Head of caudate nucleus (tissue), 42 donors: Measurements from ENCODE around the gene SEMA3F.

Experiments
- DNase-seq, 42 donors: peaks; one replicate each; pipeline versions ENCODE4 v3.0.0 to v3.0.0-alpha.2; 2020 to 2021; ENCODE audit warnings: mixed read lengths in 7 of 42
- intact Hi-C: fragments of 100-400 bp; cut with DNase I; formaldehyde crosslinking; loops from one replicate; pipeline ENCODE4 v1.15.0; 2022

SEMA3F gene

GRCh38 chr3:50127251-50127691 lies 27.9 kb upstream of the SEMA3F start:
- intact Hi-C loops: no loop called here
- DNase-seq: no peak

DNA sequence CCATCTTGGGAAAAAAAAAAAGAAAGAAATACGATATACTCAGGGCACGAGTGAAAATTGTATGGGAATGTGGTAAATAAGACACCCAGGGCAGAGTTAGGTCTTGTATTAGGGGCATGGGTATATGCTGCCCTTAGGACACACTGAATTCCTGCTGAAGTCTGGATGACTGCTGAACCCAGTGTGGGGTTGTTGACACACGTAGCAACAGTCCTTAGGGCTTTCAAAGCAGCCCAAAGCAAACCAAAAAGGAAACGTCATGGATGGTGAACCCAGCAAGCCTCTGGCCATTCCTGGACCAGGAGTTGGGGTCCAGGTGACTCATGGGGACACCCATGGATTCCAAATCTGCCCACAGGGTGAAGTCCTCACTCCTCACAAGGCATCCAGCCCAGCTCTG lies 27.1 kb upstream of the SEMA3F start:
- DNase-seq: no peak
- intact Hi-C loops: no loop called here

DNA sequence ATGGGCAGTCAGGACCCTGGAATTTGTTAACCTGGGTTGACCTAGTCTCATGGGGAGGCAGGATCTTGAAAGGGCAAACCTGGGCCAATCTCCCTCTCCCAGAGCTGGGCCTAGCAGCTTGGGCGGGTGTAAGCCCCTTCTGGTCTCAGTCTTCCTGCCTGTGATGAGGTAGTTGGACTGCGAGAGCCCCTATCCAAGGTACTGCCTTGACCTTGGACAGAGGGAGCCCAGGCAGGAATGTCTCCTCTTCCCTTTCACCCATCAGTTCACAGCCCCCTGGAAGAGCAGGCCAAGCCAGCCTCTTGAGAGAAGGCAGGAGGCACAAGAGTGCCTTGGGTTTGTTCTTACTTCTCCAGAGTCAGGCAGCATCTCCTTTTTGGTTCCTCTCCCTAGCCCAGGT lies 24.7 kb upstream of the SEMA3F start:
- DNase-seq: no peak
- intact Hi-C loops: no loop called here

GRCh38 chr3:50132421-50133282 lies 22.5 kb upstream of the SEMA3F start:
- intact Hi-C loops: no loop called here
- DNase-seq: peak in 27 of 42 donors; percentile 20 to 80 (median 52)

DNA sequence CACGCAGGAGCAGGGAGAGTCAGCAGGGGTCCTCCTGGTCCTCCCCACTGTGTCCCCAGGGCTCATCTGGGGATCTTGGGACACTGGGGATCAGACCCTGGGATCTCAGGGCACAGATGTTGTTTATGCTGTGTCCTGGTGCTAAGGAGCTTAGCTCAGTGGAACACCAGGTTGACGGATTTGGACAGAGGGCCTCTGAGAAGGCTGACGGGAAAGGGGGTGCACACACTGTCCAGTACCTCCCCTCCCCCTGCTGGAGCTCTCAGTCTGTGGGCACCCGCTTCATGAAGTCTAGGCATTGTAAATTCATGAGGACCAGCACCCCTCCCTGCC lies 21.9 kb upstream of the SEMA3F start:
- DNase-seq: no peak
- intact Hi-C loops: no loop called here

DNA sequence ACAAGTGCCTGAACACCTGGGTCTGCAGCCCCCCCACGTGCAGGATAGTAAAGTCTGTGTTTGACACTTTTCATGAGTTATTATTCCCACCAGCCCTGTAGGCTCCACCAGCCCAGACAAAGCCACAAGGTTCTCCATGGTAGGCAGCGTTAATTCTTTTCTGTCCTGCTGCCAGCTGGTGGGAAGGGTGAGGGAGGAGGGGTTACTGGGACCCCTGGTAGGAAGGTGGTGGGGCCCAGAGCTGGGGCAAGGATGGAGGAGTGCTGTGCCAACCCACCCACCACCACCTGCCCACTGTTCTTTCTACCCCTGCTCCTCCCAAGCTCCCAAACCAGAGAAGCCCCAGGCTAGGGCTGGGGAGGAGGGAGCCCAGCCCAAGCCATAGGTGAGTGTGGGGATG lies 20.8 kb upstream of the SEMA3F start:
- intact Hi-C loops: no loop called here
- DNase-seq: no peak

- intact Hi-C loops: no loop called here
- no peak for DNase-seq
These were observed 19.2 kb upstream of the SEMA3F start for GRCh38 chr3:50135964-50136363.

DNA sequence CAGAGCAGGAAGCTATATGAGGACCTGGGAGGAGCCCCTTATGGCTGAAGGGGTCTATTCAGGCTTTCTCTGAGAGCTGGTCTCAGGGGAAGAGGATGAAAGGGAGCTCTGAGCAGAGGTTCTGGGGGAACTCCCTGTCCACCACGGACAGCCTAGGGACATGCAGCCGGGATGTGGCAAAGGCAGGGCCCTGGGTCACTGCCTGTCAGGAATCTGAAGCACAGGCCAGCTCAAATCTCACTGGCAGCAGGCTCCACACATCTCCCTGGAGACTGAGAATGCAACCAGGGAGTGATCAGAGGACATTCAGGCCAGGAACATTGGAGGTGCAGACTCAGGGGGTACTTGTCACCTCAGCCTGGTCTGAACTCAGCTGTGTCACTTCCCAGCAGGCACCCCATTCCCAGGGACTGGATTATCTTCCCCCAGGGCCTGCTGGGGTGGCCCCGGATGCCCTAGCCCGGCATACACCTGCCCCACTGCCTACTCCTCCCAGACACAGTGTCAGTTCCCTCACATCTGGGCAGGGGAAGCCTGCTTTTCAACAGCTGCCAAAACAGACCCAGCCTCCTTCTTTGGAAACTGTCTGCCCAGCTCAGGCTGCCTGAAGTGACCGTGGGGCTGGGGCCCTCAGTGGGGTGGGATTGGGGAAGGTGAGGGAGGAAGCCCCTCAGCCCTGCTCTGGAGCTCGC lies 18.3 kb upstream of the SEMA3F start:
- intact Hi-C loops: no loop called here
- no peak for DNase-seq

DNA sequence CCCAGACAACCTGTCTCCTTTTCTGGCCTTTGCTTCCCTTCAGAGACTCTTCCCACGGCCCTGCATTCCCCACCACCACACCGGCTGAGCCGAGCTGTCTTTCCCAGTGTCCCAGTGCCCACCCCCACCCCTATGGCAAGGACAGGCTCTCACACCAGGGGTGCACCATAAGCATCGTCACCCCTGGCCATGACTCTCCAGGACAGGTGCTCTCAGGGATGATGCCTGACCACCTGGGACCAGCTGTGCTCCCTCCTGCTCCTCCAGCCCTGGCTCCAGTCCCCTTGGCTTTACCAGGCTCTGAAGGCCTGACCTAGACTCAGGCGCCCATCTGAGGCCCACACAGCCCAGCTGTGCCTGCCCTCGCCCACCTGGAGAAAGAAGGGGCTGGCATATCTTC lies 17.6 kb upstream of the SEMA3F start:
- DNase-seq: no peak
- intact Hi-C loops: no loop called here

DNA sequence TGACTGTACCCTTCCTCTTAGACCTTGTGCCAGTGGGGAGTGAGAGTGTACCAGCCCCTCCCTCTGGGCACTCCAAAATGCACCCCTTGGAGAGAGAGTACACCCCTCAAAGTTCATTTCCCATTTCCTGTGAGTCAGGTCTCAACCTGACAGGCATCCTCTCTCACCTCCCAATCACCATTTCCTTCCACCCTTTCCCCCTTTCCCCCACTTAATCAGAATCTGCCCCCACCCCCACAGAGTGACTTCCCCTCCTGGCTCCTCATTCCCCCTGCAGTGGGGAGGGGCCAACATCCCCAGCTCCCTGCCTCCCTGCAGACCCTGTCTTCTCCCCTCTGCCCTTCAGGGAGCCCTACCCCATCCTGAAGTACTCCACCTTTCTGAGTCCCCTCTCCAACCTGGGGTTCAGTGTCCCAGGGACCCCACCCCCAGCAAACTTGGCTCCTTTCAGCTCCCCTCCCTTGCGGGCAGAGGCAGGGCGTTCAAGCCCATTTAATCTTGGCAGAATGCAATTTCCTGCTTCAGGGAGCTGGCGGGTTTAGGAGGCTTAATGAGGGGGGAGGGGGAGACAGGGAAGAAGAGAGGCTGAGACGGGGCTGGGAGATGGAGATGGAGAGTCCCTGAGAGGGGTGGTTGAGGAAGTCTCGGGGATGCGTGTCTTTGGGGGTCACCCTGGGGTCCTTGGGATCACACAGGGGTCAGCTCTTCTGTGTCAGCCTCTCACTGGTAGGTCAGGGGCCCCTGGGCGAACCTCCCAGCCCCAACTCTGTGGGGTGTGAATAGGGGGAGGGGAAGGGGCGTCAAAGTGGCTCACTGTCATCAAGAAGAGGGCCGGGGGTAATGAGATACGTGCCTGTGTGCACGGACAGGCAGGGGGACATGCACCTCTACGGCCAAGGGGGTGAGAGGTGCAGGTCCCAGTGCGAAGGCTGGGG lies 16.6 kb upstream of the SEMA3F start:
- DNase-seq: peak in 1 of 42 donors; percentile 37
- intact Hi-C loops: no loop called here

GRCh38 chr3:50139308-50139707 lies 15.8 kb upstream of the SEMA3F start:
- intact Hi-C loops: no loop called here
- no peak for DNase-seq

DNA sequence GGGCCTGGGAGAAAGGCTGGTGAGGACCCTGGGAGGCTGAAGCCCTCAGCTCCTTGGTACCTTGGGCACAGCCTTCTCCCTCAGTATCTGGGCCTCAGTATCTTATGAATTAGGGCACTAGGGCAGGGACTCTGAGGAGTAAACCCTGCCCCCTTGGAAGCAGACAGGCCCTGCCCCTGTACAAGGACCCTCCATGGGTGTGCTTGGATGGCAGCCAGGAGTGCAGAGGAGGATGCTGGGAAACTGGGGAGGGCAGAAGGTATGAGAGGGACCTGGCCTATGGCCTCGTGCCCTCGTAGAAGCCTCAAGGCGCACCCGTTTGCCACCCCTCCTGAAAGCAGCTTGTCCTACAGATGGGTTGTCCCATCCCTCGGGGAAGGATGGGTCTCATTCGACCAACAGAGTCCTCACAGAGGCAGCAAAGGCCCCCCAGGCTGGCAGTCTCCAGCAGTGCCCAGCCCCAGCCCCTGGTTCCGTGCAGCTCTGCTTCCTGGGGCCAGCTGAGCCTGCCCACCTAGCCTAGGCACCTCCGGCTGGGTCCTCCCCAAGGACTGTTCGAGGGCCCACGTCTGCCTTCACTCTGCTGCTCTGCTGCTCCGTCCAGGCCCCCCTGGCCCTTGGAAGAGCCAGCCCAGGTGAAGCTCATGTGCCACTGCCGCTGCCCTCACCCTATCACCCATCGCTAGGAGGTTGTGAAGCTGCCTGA lies 15.3 kb upstream of the SEMA3F start:
- no peak for DNase-seq
- intact Hi-C loops: no loop called here

DNA sequence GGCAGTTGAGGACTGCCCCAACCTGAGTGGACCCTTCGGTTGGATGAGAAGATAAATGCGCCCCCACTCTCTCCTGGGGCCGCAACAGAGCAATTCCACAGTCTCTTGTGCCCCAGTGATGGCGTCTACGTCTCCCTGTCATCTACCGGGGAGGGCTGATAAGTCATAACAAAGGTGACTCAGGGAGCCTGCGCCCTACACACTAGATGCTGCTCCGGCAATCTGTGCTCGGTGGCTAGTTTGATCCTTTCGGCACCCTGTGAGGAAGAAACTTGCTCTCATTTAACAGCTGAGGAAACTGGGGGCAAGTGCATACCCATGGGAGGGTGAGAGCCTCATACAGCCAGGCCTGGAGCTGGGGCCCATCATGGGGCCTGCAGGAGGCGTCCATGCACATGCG lies 14.1 kb upstream of the SEMA3F start:
- DNase-seq: no peak

DNA sequence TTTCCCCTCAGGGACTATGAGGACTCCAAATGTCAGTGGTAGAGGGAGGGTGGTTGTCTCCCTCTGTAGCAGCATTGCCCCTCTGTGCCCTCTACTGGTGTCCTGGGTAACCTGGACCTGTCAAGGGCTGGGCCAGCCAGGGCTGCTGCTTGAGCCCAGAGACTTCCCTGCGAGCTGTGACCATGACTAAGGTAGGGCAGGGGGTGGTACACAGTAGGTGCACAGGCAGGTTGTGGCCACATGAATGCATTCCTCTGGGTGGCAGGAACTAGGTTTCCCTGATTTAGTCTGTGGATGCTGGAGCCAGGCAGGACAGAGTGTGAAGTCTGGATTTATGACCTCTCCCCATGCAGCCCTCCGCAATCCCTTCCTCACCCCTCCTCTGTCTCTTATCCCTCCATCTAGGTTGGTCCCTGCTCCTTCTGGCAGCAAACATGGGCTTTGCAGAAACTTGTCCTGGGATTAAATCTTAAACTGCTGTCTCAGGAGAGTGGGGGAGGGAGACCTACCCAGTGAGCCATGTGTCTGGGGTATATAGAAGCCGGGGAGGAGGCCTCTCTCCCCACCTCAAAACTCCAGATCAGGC lies 8.7 kb upstream of the SEMA3F start:
- intact Hi-C loops: no loop called here
- DNase-seq: no peak

More for the DNA sequence above, 14.1 kb upstream of the SEMA3F start:
- intact Hi-C loops: no loop called here

- DNase-seq: no peak
- intact Hi-C loops: no loop called here
These were observed 8.1 kb upstream of the SEMA3F start for GRCh38 chr3:50147016-50147415.

DNA sequence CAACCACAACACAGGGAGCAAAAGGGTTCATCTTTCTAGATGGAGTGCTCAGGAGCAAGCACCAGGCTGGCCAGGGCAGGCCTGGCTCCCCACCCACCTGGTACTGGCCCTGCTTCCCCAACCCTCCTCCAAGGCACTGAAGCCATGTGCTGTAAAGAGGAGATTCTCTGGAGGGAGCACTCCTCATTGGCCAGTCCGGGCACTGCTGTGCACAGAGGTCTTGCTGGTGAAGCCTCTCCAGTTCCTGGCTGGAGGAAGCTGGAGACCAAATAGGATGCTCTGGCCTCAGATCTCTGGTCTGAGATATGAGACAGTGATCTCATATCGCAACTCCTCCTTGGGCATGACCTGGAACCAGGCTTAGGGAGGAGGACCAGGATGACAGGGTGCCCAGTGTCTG lies 7.7 kb upstream of the SEMA3F start:
- intact Hi-C loops: no loop called here
- no peak for DNase-seq

DNA sequence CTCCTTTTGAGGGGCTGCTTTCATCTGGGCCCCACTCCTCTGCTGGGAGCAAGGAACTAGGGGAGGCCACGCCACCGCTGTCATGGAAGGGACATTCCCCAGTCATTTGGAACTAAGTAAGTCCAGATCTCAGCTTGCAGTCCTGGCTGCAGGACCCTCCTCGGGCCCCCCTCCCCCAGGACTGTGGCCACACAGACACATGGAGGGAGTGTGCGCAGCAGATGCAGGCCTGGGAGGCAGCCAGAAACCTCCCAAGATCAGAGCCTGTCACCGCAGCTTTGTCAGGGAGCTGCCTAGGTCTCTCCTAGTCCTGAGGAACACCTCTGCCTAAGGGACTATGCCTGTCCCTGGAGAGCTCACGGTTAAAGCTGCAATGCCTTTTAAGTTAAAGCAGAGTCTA lies 7.3 kb upstream of the SEMA3F start:
- no peak for DNase-seq
- intact Hi-C loops: no loop called here

DNA sequence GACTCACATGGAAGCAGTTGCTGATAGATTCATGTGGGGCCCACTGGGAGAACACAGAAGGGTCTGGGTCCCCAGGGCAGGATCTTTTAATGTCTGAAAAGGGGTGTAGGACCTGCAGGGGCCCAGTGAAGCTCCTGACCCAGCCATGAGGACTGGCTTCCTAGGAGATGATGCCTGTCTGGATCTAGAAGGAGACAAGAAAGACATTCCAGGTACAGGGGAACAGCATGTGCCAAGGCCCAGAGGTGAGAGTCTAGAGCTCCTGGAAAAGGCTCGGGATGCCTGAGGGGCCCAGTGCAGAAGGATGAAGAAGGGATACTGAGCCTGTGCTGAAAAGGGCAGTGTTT lies 4.7 kb upstream of the SEMA3F start:
- no peak for DNase-seq
- intact Hi-C loops: no loop called here
